Smooth muscle cell of bladder (primary cell): ENCODE measurements around the gene CCDC172. TPM values are rescaled to one million over a fixed set of nuclear protein-coding genes. Genes with fewer than 3 reads are reported as not detected.

Source experiments
- total RNA-seq: library from RNA; depleted of rRNA; stranded (reverse); fragments of >200 nt; gene quantifications from 2 replicates; pipeline ENCODE4 v1.2.3, GENCODE V29; 2014

The CCDC172 gene, protein sequence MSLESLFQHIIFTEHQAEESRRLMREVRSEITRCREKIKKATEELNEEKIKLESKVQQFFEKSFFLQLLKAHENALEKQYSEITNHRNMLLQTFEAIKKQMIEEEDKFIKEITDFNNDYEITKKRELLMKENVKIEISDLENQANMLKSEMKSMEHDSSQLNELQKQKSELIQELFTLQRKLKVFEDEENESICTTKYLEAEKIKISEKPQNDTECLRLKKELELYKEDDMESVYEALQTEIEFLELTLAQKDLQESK
- not detected in 2 replicates for total RNA-seq

DNA sequence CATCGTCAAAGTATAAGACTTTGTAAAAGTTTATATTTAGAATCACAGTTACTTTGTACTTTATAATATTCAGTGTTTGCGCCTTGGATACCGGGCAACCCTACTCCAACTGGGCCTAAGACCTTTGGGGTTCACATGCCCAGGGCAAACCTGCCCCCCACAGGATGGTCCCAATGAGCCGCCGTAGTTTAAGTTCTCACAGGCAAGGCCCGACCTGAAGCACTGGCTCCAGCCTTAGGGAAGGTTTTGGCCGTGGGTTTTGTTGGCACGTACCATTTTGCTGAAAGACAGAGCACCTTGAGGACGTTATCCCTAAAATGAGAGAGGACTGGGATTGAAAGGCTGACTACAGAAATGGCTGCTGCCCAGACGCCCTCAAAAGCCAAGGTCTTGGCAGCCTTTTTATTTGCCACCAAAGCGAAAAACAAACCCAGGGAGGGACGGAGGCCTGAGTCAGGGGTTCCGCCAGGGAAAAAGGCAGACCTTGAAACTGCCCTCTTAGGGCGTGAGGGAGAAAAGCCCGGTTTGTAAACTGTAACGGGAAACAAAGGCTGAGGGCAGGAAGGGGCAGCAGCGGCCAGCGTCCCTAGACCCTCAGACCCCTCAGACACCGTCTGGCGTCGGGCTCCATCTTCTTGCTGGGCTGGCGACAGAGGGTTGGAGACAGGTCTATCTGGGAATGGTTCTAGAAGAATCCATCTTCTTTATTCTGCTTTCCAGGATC lies at the start of gene CCDC172:
Gene CCDC172 (plus strand): TSS at position 222 of the 724 bp plus-strand sequence. CDS start 564 bp downstream, outside the sequence.

GRCh38 chr10:116427671-116428070 lies 103.4 kb downstream of the CCDC172 start, which contains the start of gene PNLIPRP3:
Gene PNLIPRP3, plus strand, starts transcription at chr10:116427847. Its CDS starts 166 bp downstream, at chr10:116428013.

Other genes starting within 250 kb of the CCDC172 start
- gene GFRA1, start 51.2 kb upstream of the CCDC172 start, total RNA-seq = 1.6 and 2.7 TPM in 2 replicates
- gene PNLIPRP3, start 103.4 kb downstream of the CCDC172 start, total RNA-seq = 0.09 TPM in 1 of 2 replicates, not detected in the other
- gene PNLIP, start 221.5 kb downstream of the CCDC172 start, total RNA-seq = not detected in 2 replicates